ENCODE results near the gene TREM2. TPM values are rescaled to one million over a fixed set of nuclear protein-coding genes. Genes with fewer than 3 reads are reported as not detected.
"Not testable (repeated sequence)": the region's sequence is repeated elsewhere in the genome, so short reads cannot be mapped to it uniquely, and the experiment has no call there.

Gene TREM2
- total RNA-seq, 1 donor = under 0.01 TPM

DNA sequence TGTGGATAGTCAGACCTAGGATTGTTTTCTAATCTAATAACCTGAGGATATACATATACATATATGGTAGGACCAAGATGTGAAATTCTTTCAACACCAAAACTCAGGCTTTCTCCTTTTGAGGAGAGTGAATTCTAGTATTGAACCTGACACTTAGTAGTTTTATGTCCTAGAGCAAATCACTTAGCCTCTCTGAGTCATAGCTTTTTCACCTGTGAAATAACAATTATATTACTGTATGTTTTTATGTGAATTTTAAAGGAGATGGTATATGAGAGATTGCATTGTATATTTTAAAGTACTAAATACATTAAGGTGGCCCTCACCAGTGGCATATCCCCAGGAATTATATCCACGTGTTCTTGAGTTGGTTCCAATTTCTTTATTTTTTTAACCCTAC lies 43.4 kb downstream of the TREM2 start:
- Histone ChIP-seq H3K27me3 (ENCODE audit: insufficient read depth, low read length) (no peaks in the 10 kb centered on the region), H4K20me1 (ENCODE audit: insufficient read depth, low read length) (no peaks in the 10 kb centered on the region), H3K4me1 (ENCODE audit: insufficient read depth, low read length) (no peaks in the 10 kb centered on the region), H3K36me3 (ENCODE audit: insufficient read depth, low read length) (no peaks in the 10 kb centered on the region), H3K4me2 (ENCODE audit: insufficient read depth, low read length) (no peak overlapping the region), H2AFZ (ENCODE audit: low read length) (no peak overlapping the region), H3K79me2 (ENCODE audit: insufficient read depth, low read length) (no peaks in the 10 kb centered on the region), H3K9me3 (ENCODE audit: low read depth, low read length) (no peaks in the 10 kb centered on the region), H3K4me3 (ENCODE audit: insufficient read depth, low read length) (no peak overlapping the region), H3K27ac (ENCODE audit: low read depth, low read length) (no peak overlapping the region)
- DNase-seq (ENCODE audit: insufficient read length, low spot score, missing footprints) = no peak
- TF ChIP-seq, protein P1, sequence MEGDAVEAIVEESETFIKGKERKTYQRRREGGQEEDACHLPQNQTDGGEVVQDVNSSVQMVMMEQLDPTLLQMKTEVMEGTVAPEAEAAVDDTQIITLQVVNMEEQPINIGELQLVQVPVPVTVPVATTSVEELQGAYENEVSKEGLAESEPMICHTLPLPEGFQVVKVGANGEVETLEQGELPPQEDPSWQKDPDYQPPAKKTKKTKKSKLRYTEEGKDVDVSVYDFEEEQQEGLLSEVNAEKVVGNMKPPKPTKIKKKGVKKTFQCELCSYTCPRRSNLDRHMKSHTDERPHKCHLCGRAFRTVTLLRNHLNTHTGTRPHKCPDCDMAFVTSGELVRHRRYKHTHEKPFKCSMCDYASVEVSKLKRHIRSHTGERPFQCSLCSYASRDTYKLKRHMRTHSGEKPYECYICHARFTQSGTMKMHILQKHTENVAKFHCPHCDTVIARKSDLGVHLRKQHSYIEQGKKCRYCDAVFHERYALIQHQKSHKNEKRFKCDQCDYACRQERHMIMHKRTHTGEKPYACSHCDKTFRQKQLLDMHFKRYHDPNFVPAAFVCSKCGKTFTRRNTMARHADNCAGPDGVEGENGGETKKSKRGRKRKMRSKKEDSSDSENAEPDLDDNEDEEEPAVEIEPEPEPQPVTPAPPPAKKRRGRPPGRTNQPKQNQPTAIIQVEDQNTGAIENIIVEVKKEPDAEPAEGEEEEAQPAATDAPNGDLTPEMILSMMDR (IDR thresholded peaks at IDR 0.05; ENCODE audit: extremely low read depth, low read depth, low read length) = no peak

DNA sequence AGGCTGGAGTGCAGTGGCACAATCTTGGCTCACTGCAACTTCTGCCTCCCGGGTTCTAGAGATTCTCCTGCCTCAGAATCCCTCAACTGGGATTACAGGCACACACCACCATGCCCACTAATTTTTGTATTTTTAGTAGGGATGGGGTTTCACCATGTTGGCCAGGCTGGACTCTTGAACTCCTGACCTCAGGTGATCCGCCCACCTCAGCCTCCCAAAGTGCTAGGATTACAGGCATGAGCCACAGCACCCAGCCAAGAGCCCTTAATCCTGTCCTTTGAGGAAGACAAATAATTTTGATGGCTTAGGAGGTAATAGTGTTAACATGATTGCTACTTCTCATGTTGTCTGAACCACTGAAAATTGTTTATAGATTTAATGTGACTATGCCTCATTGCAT lies 47.9 kb downstream of the TREM2 start:
- H3K4me2 ChIP-seq (ENCODE audit: insufficient read depth, low read length); H3K36me3 ChIP-seq (ENCODE audit: insufficient read depth, low read length); H3K4me3 ChIP-seq (ENCODE audit: insufficient read depth, low read length); H3K79me2 ChIP-seq (ENCODE audit: insufficient read depth, low read length); H3K9me3 ChIP-seq (ENCODE audit: low read depth, low read length); DNase-seq (ENCODE audit: insufficient read length, low spot score, missing footprints); H4K20me1 ChIP-seq (ENCODE audit: insufficient read depth, low read length); H3K27me3 ChIP-seq (ENCODE audit: insufficient read depth, low read length); H3K27ac ChIP-seq (ENCODE audit: low read depth, low read length); H2AFZ ChIP-seq (ENCODE audit: low read length); H3K4me1 ChIP-seq (ENCODE audit: insufficient read depth, low read length): not testable (repeated sequence)

DNA sequence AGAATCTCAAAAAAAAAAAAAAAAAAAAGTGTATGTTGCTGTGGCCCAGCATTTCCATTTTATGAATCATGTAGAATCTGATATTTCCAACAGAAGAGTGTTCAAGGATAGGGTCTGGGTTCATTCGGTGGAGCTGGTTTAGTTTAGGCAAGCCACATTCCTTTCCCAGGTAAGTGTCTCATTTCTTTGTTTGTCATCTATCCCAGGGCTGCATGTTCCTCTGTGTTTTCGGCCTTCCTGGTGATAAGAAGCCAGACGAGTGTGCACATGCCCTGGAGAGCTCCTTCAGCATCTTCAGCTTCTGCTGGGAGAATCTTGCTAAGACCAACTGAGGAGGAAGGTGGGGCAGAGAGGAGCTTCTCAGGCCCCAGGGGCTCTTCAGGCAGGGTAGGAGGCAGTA lies 51.9 kb downstream of the TREM2 start:
- Histone ChIP-seq H3K4me1 (ENCODE audit: insufficient read depth, low read length) (no peaks in the 10 kb centered on the region), H4K20me1 (ENCODE audit: insufficient read depth, low read length) (no peaks in the 10 kb centered on the region), H3K4me2 (ENCODE audit: insufficient read depth, low read length) (no peak overlapping the region), H3K27me3 (ENCODE audit: insufficient read depth, low read length) (no peaks in the 10 kb centered on the region), H3K27ac (ENCODE audit: low read depth, low read length) (no peak overlapping the region), H2AFZ (ENCODE audit: low read length) (no peak overlapping the region), H3K4me3 (ENCODE audit: insufficient read depth, low read length) (no peak overlapping the region), H3K79me2 (ENCODE audit: insufficient read depth, low read length) (no peaks in the 10 kb centered on the region), H3K9me3 (ENCODE audit: low read depth, low read length) (no peaks in the 10 kb centered on the region), H3K36me3 (ENCODE audit: insufficient read depth, low read length) (no peaks in the 10 kb centered on the region)
- no peak for DNase-seq (ENCODE audit: insufficient read length, low spot score, missing footprints)
- TF ChIP-seq, protein P1 (IDR thresholded peaks at IDR 0.05; ENCODE audit: extremely low read depth, low read depth, low read length) = no peak

Other genes starting within 250 kb of the TREM2 start
- gene UNC5CL, start 123.9 kb downstream of the TREM2 start, total RNA-seq = under 0.01 TPM in 1 of 2 replicates, not detected in the other
- not detected in 2 replicates for gene TSPO2, start 120.6 kb downstream of the TREM2 start, total RNA-seq
- not detected in 2 replicates for gene APOBEC2, start 109.9 kb downstream of the TREM2 start, total RNA-seq
- gene OARD1, start 90.8 kb downstream of the TREM2 start, total RNA-seq = 7.2 and 7.7 TPM in 2 replicates
- 8.0 and 9.4 TPM in 2 replicates for gene NFYA, start 90.1 kb downstream of the TREM2 start, total RNA-seq
- gene TREML1, start 8.8 kb downstream of the TREM2 start, total RNA-seq = not detected in 2 replicates
- not detected in 2 replicates for gene TREML2, start 38.0 kb upstream of the TREM2 start, total RNA-seq
- gene TREML4, start 65.2 kb upstream of the TREM2 start, total RNA-seq = not detected in 2 replicates
- 0.72 and 1.8 TPM in 2 replicates for gene TREM1, start 123.6 kb upstream of the TREM2 start, total RNA-seq
- gene NCR2, start 172.5 kb upstream of the TREM2 start, total RNA-seq = not detected in 2 replicates

Measured in osteoblast (primary cell).